OCI-LY1 (cell line): Measurements from ENCODE around the gene KIF15.

Experiments used
- CTCF ChIP-seq: fragments of 200-600 bp; sonication (generic), shearing (Covaris generic); IDR thresholded peaks from 2 replicates; pipeline ENCODE4 v1.5.1; 2017; ENCODE audit warnings: mild to moderate bottlenecking, antibody characterized with exemption, low read length, moderate library complexity, mixed read lengths
- EZH2 ChIP-seq: fragments of 200-600 bp; sonication (generic), shearing (Covaris generic); IDR thresholded peaks from 2 replicates; pipeline ENCODE4 v1.8.0; 2017; ENCODE audit warnings: borderline replicate concordance, mixed run types, mild to moderate bottlenecking, antibody characterized with exemption, low read length, moderate library complexity, mixed read lengths

- TF ChIP-seq CTCF: no peak
- no peak for TF ChIP-seq EZH2
These were observed 32.1 kb upstream of the KIF15 start, which contains the start of gene ZNF501 for GRCh38 chr3:44729384-44729910.
